Measurements from ENCODE around the gene KRT76. TPM values are rescaled to one million over a fixed set of nuclear protein-coding genes. Genes with fewer than 3 reads are reported as not detected.

Gene KRT76
- total RNA-seq, 1 donor from 2014 or later: not detected

DNA sequence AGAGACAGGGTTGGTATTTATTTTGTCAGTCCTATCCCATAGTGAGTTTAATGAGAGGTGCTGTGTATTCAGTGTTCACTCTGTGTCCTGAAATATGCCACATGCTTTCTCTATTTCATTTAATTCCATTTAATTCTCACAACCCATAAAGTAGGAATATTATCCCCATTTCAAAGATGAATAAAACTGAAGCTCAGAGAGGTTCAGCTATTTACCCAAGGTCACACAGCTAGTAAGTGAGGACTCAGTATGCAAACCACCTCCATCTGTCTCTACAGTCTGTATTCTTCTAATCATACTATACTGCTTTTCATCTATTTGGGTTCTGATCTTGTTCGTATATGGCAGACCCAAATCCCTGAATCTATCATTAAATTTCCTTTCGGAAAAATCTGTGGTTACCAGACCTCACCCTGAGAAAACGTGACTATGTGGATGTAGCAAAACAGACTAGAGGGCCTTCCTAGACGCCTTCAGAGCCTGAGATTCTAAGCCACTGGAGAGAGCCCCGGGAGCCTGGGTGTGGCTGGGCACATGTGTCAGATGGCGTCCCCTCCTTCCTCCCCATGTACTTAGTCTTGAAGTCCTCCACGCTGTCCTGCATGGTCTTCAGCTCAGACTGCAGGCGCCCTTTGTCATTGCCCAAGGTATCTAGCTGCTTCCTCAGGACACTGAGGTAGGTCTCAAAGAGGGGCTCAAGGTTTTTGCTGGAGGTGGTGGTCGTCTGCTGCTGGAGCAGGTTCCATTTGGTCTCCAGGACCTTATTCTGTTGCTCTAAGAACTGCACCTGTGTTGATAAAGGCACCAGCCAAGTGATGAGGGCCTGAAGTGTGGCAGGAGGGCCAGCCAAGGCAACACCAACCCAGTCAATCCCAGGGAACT, 34.3 kb upstream of the KRT76 start:
- Histone ChIP-seq H3K4me1 (no peaks in the 10 kb centered on the region), H3K27me3 (no peaks in the 10 kb centered on the region), H3K36me3 (no peaks in the 10 kb centered on the region), H3K9me3 (no peaks in the 10 kb centered on the region), H3K4me3 (no peak overlapping the region), H3K27ac (no peak overlapping the region)
- no peak for DNase-seq (ENCODE audit: extremely low spot score in 2 of 2)
- intact Hi-C loops (cut with DNase I): no loop called here
- no peak for TF ChIP-seq POLR2A (IDR thresholded peaks at IDR 0.05)
- TF ChIP-seq, protein P1, sequence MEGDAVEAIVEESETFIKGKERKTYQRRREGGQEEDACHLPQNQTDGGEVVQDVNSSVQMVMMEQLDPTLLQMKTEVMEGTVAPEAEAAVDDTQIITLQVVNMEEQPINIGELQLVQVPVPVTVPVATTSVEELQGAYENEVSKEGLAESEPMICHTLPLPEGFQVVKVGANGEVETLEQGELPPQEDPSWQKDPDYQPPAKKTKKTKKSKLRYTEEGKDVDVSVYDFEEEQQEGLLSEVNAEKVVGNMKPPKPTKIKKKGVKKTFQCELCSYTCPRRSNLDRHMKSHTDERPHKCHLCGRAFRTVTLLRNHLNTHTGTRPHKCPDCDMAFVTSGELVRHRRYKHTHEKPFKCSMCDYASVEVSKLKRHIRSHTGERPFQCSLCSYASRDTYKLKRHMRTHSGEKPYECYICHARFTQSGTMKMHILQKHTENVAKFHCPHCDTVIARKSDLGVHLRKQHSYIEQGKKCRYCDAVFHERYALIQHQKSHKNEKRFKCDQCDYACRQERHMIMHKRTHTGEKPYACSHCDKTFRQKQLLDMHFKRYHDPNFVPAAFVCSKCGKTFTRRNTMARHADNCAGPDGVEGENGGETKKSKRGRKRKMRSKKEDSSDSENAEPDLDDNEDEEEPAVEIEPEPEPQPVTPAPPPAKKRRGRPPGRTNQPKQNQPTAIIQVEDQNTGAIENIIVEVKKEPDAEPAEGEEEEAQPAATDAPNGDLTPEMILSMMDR (IDR thresholded peaks at IDR 0.05): no peak
- no peak for TF ChIP-seq POLR2AphosphoS5 (IDR thresholded peaks at IDR 0.05; ENCODE audit: insufficient read depth in 1 of 2, low read depth in 1 of 2)

DNA sequence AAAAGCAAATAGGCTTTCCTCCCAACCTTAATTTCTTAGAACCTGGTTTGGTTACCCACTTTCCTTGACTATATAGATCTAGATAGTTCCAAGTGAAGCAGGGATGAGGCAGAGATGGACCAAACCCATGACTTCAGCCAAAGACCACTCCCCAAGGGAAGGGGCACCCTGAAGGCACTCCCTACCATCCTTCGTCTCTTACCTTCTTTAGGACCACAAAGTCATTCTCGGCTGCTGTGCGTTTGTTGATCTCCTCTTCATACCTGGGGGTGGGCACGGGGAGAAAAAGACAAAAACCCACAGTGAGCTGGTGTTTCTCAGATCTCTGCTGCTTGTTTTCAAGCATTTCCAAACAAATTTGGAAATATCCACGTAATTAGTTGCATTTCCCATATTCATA, 33.4 kb upstream of the KRT76 start:
- H3K36me3 ChIP-seq: no peaks in the 10 kb centered on the region
- no peaks in the 10 kb centered on the region for H3K9me3 ChIP-seq
- TF ChIP-seq POLR2AphosphoS5 (IDR thresholded peaks at IDR 0.05; ENCODE audit: insufficient read depth in 1 of 2, low read depth in 1 of 2) (no peak), POLR2A (IDR thresholded peaks at IDR 0.05) (no peak)
- TF ChIP-seq, protein P1 (IDR thresholded peaks at IDR 0.05): no peak
- no peak for DNase-seq (ENCODE audit: extremely low spot score in 2 of 2)
- H3K4me1 ChIP-seq: no peaks in the 10 kb centered on the region
- H3K4me3 ChIP-seq: no peak overlapping the region
- no peaks in the 10 kb centered on the region for H3K27me3 ChIP-seq
- intact Hi-C loops (cut with DNase I): no loop called here
- H3K27ac ChIP-seq: no peak overlapping the region

DNA sequence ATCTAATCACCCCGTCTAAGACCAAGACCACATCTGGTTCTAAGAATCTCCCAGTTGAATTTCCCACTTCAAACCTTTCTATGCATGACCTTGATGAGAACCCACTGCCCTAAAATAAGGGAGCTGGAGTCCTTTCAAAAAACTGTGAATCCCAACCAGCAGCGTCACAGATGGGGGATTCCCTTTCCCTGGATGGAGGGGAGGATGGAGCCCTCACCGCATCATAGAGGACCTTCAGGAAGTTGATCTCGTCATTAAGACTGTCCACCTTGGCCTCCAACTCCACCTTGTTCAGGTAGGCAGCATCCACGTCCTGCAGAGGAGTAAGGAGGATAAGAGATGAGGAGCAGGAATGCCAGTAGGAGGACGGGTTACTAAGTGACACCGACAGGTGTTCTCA, 32.0 kb upstream of the KRT76 start:
- TF ChIP-seq POLR2A (IDR thresholded peaks at IDR 0.05): no peak
- Histone ChIP-seq H3K9me3 (no peaks in the 10 kb centered on the region), H3K4me1 (no peaks in the 10 kb centered on the region), H3K36me3 (no peaks in the 10 kb centered on the region), H3K27me3 (no peaks in the 10 kb centered on the region), H3K4me3 (no peak overlapping the region), H3K27ac (no peak overlapping the region)
- no peak for DNase-seq (ENCODE audit: extremely low spot score in 2 of 2)
- intact Hi-C loops (cut with DNase I): no loop called here

DNA sequence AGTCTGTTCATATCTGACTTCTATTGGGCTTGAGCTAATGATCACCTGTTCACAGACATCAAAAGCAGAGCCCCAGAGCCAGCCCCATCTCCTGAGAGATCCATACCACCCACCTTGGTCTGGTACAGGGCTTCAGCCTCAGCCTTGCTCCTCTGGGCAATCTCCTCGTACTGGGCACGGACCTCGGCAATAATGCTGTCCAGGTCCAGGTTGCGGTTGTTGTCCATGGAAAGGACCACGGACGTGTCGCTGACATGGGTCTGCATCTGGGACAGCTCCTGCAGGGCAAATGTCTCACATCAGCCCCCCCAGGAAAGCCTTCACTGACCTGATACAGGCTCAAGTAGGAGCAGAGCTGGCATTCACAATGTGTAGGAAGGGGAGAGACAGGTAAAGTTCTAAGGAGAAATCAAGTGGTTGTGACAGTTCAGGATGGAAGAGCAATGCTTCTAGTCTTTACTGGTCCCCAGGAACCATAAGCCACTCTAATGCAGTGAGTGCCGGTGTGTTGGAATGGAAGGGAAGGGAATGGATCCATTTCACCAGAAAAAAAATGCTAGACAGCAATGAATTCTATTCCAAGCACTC, 31.5 kb upstream of the KRT76 start:
- H3K27ac ChIP-seq: no peak overlapping the region
- TF ChIP-seq, protein P1 (IDR thresholded peaks at IDR 0.05): no peak
- TF ChIP-seq POLR2A (IDR thresholded peaks at IDR 0.05) (no peak), POLR2AphosphoS5 (IDR thresholded peaks at IDR 0.05; ENCODE audit: insufficient read depth in 1 of 2, low read depth in 1 of 2) (no peak)
- no peaks in the 10 kb centered on the region for H3K4me1 ChIP-seq
- no peaks in the 10 kb centered on the region for H3K36me3 ChIP-seq
- no peak for DNase-seq (ENCODE audit: extremely low spot score in 2 of 2)
- no peaks in the 10 kb centered on the region for H3K9me3 ChIP-seq
- no peaks in the 10 kb centered on the region for H3K27me3 ChIP-seq
- intact Hi-C loops (cut with DNase I): no loop called here
- no peak overlapping the region for H3K4me3 ChIP-seq

DNA sequence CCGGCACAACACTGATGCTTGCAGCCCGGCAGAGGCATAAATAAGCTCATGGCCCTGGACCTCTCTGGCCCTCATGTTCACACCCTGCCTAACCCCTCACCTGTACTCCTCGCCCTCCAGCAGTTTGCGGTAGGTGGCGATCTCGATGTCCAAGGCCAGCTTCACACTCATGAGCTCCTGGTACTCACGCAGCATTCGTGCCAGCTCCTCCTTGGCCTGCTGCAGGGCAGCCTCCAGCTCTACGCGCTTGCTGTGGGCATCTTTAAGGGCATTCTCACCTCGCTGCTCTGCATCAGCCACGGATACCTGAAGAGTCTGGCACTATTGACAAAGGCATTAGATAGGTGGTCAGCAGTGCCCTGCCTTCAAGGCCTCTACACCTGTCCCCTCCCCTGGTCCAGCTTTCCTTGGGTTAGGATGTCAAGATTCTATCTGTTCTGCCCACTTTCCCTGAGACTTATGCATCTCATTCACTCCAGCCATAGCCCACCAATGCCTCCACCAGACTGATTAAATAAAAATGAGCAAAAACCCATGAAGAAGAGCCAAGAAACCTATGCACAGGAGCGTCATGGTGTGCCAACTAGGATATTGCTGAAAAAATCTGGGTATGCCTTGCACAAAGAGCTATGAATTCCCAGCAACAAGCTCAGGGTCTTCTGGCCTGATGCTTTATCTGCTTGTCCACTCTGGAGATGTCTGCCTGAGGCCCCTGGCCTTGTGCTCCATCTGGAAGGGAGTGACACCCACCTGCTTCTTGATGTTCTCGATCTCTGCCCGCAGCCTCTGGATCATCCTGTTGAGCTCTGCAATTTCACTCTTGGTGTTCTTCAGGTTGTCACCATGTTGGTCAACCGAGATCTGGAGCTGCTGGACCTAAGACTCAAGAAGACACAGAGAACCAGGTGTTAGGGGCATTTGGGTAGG, 30.7 kb upstream of the KRT76 start:
- Histone ChIP-seq H3K27ac (no peak overlapping the region), H3K9me3 (no peaks in the 10 kb centered on the region), H3K4me3 (no peak overlapping the region), H3K27me3 (no peaks in the 10 kb centered on the region), H3K36me3 (no peaks in the 10 kb centered on the region), H3K4me1 (no peaks in the 10 kb centered on the region)
- intact Hi-C loops (cut with DNase I): no loop called here
- DNase-seq (ENCODE audit: extremely low spot score in 2 of 2): no peak
- no peak for TF ChIP-seq POLR2A (IDR thresholded peaks at IDR 0.05)
- no peak for TF ChIP-seq POLR2AphosphoS5 (IDR thresholded peaks at IDR 0.05; ENCODE audit: insufficient read depth in 1 of 2, low read depth in 1 of 2)
- TF ChIP-seq, protein P1 (IDR thresholded peaks at IDR 0.05): no peak
